Adrenal gland (tissue), 5 donors: Measurements from ENCODE around the gene SNED1.

Source experiments
- POLR2A ChIP-seq, 2 donors: fragments of 450-650 bp; IDR thresholded peaks; one replicate each; pipeline ENCODE4 v1.6.1; 2017; ENCODE audit warnings: antibody characterized with exemption in 2 of 2, mild to moderate bottlenecking in 2 of 2, moderate library complexity in 1 of 2
- TF ChIP-seq, protein P1 (sequence below), 6 experiments: fragments of 450-650 bp in 4 of 6; fragments of 200-600 bp in 2 of 6; sonication (generic) in 1 of 6; IDR thresholded peaks; 1 replicate in 5 of 6; 2 replicates in 1 of 6; pipeline versions ENCODE4 v1.5.1 to v1.8.0; 2016 to 2021; ENCODE audit warnings: antibody characterized with exemption in 6 of 6, mild to moderate bottlenecking in 2 of 6, moderate library complexity in 1 of 6
- donor health status: DM: no; HTN: no; CAD: no.

- TF ChIP-seq, protein P1, sequence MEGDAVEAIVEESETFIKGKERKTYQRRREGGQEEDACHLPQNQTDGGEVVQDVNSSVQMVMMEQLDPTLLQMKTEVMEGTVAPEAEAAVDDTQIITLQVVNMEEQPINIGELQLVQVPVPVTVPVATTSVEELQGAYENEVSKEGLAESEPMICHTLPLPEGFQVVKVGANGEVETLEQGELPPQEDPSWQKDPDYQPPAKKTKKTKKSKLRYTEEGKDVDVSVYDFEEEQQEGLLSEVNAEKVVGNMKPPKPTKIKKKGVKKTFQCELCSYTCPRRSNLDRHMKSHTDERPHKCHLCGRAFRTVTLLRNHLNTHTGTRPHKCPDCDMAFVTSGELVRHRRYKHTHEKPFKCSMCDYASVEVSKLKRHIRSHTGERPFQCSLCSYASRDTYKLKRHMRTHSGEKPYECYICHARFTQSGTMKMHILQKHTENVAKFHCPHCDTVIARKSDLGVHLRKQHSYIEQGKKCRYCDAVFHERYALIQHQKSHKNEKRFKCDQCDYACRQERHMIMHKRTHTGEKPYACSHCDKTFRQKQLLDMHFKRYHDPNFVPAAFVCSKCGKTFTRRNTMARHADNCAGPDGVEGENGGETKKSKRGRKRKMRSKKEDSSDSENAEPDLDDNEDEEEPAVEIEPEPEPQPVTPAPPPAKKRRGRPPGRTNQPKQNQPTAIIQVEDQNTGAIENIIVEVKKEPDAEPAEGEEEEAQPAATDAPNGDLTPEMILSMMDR (IDR thresholded peaks at IDR 0.05), result no peak
- no peak for TF ChIP-seq POLR2A (IDR thresholded peaks at IDR 0.05)
Measured at GRCh38 chr2:240953426-240954410, 44.7 kb upstream of the SNED1 start.
